Effector memory CD4-positive, alpha-beta T cell (primary cell): ENCODE measurements around the gene GSG1L.

Experiments
- DNase-seq, 3 donors: peaks; one replicate each; pipeline ENCODE4 v3.0.0-alpha.2; 2020
- H3K27ac ChIP-seq: 2 replicates; pipeline ENCODE4 v1.7.0; 2013; ENCODE audit warnings: mild to moderate bottlenecking, low read length, moderate library complexity; ENCODE audit not compliant: insufficient read depth, poor library complexity, severe bottlenecking
- H3K27me3 ChIP-seq: replicated peaks from 2 replicates; pipeline ENCODE4 v1.7.0; 2013; ENCODE audit warnings: mild to moderate bottlenecking, low read length; ENCODE audit not compliant: insufficient read depth, control insufficient read depth, poor library complexity, severe bottlenecking
- H3K36me3 ChIP-seq: 2 replicates; pipeline ENCODE4 v1.7.0; 2013; ENCODE audit warnings: mild to moderate bottlenecking, low read length, moderate library complexity; ENCODE audit not compliant: control insufficient read depth, insufficient read depth
- H3K4me1 ChIP-seq: 2 replicates; pipeline ENCODE4 v1.7.0; 2013; ENCODE audit warnings: low read length, mild to moderate bottlenecking; ENCODE audit not compliant: control insufficient read depth, insufficient read depth, poor library complexity, severe bottlenecking
- H3K4me3 ChIP-seq: 2 replicates; pipeline ENCODE4 v1.7.0; 2013; ENCODE audit warnings: low read length, low read depth, mild to moderate bottlenecking; ENCODE audit not compliant: insufficient read depth, poor library complexity, severe bottlenecking
- H3K9me3 ChIP-seq: 2 replicates; pipeline ENCODE4 v1.7.0; 2013; ENCODE audit warnings: mild to moderate bottlenecking, low read length, moderate library complexity; ENCODE audit not compliant: control insufficient read depth

Gene GSG1L

DNA sequence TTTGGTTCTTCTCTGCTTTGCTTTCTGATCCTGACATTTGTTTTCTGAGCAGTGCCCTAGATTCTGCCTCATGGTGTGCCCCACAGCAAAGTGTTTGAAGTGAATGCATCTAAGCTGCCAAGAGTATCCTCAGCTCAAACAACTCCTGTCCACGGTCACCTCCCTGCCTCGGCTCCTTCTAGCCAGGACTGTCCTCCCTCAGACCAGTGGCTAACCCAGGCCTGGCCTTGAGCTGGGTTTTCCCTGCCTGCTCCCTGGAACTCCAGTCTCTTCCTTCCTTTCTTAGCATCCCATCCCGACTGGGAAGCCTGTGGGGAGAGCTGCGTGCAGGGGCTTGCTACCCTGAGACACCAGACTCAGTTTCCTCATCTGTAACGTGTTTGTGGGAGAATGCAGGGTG, 256.5 kb downstream of the GSG1L start:
- DNase-seq: no peak
- H3K27ac ChIP-seq: no peak overlapping the region
- H3K4me3 ChIP-seq: no peak overlapping the region
- H3K4me1 ChIP-seq: no peaks in the 10 kb centered on the region
- peaks cover 5% of the 10 kb centered on the region for H3K27me3 ChIP-seq
- H3K36me3 ChIP-seq: no peaks in the 10 kb centered on the region
- H3K9me3 ChIP-seq: no peaks in the 10 kb centered on the region

DNA sequence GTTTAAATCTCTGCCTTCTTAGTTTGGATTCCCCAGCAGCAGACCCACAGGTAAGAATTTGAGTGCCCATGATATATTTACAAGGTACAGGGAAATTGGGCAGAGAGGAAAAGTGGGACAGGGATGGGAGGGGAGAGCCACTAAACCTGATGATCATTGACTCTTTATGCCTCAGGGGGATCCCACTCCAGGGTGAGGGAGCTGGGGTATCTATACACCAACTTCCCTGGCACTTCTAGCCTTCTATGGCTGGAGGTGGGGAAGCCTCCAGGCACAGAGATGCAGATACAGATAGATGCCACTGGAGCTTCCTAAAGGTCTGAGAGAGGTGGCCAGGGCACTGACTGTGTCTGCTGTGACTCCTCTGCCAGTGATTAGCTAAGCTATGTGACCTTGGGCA, 257.1 kb downstream of the GSG1L start:
- Histone ChIP-seq H3K4me3 (no peak overlapping the region), H3K27ac (no peak overlapping the region), H3K9me3 (no peaks in the 10 kb centered on the region), H3K4me1 (no peaks in the 10 kb centered on the region), H3K27me3 (peaks cover 5% of the 10 kb centered on the region), H3K36me3 (no peaks in the 10 kb centered on the region)
- no peak for DNase-seq

DNA sequence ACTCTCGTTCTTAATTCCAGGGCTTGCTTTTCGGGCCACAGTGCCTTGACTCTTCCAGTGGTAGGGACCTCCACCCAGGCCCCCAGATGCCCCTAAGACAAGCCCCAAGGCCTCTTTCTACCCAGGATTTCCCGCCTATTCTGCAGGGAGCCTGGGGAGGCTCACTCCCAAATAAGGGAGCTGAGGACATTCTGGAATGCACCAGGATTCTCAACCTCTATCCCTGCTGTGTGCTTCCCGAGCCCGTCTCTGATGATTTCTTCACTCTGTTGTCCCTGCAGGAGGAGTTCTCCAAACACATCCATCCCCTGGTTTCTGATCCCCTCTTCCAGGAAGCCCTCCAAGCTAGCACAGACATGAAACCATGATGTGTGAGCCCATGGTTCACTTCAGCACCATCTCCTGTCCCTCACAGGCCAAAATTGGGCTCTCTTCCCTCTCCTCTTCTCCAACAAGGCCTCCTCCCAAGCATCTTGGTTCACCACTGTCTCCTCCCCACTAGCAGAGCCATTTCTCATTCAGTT, 257.6 kb downstream of the GSG1L start:
- DNase-seq: no peak
- no peaks in the 10 kb centered on the region for H3K4me1 ChIP-seq
- H3K36me3 ChIP-seq: no peaks in the 10 kb centered on the region
- H3K27me3 ChIP-seq: peaks cover 5% of the 10 kb centered on the region
- H3K4me3 ChIP-seq: no peak overlapping the region
- H3K27ac ChIP-seq: no peak overlapping the region
- no peaks in the 10 kb centered on the region for H3K9me3 ChIP-seq

DNA sequence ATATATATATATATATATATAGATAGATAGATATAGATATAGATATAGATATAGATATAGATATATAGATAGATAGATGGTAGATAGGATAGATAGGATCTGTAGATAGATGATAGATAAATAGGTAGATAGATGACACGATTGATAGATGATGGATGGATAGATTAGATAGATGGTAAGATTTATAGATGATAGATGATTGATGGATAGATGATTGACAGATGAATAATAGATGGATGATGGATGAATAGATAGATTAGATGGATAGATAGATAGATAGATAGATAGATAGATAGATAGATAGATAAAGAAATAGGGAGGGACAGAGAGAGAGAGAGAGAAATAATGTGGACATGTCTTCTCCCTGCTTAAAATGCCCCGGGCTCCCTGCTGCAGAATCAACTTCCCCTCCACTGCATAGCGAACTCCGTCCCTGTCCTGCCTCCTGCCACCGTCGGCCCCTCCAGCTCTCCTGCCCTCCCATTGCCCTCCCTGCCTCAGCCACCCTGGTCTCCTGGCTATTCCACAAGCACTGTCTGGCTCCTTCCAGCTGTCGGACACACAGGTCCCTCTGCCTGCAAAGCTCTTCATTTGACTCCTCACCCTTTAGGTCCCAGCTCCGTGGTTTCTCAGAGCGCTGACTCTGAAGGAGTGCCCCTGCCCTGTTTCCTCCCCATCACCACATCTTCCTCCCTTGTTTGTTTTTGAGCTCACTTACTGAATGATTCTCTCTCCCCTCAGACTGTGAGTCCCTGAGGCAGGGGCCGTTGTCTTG, 259.6 kb downstream of the GSG1L start:
- Histone ChIP-seq H3K27ac (no peak overlapping the region), H3K4me3 (no peak overlapping the region), H3K4me1 (no peaks in the 10 kb centered on the region), H3K27me3 (peaks cover 5% of the 10 kb centered on the region), H3K36me3 (no peaks in the 10 kb centered on the region), H3K9me3 (no peaks in the 10 kb centered on the region)
- DNase-seq: no peak

DNA sequence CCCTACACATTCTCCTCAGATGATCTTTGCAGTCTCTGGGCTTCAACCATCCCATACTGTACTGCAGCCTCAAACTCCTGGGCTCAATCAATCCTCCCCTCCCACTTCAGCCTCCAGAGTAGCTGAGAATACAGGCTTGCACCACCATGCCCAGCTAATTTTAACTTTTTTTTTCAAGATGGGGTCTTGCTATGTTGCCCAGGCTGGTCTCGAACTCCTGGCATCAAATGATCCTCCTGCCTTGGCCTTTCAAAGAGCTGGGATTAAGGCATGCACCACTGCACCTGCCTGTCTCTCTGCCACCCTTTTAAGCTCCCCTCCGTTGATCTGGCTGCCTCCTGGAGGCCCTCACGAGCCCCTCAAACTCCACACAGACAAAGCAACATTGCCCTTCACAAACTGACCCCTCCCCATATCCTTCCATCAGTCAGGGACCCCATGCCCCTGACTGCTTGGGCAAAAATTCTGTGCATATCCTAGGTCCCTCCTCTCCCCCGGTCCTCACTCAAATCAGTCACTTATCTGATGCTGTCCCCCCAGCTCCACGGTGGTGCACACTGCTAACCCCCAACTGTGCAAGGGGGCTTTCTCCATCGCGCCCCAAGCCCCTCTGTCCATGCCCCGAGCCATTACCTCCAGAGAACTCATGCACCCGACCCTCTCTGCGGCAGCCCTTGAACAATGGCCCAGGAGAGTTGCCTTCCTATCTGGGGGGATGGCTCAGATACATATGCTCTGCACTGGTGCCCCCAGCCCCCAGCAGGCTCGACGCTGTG, 260.7 kb downstream of the GSG1L start:
- Histone ChIP-seq H3K4me3 (no peak overlapping the region), H3K27me3 (peaks cover 5% of the 10 kb centered on the region)

DNA sequence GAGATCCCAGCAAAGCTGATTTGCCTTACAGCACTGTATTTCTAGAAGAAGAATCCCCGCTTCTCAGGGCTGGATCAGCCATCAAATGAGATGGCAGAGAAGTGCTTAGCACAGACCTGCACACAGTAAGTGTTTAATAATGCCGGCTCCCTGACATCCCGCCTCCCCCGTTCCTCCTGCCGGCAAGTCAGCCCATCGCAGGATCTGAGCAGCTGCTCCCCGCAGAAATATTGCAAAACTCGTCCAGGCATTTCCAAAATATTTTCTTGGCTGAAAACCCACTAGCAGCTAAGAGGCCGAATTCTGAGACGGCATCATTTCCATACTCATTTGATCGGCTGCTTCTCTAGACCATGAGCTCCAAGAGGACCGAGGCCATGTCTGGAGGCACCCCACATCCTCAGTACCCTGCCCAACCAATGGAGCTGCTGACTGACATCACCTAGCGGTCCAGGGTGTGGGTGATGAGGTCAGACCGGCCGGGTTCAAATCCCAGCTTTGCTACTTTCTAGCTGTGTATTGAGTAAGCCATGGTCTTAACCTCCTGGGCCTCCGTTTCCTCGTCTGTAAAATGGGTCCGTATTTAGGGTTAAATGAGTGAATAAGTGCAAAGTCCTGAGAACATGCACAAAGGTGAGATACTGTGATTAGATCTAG, 262.1 kb downstream of the GSG1L start:
- H3K4me1 ChIP-seq: no peaks in the 10 kb centered on the region
- no peak for DNase-seq
- peaks cover 5% of the 10 kb centered on the region for H3K27me3 ChIP-seq
- H3K36me3 ChIP-seq: no peaks in the 10 kb centered on the region
- no peaks in the 10 kb centered on the region for H3K9me3 ChIP-seq
- H3K4me3 ChIP-seq: no peak overlapping the region
- no peak overlapping the region for H3K27ac ChIP-seq

More for the DNA sequence above, 260.7 kb downstream of the GSG1L start:
- H3K27ac ChIP-seq: no peak overlapping the region
- no peaks in the 10 kb centered on the region for H3K9me3 ChIP-seq
- no peak for DNase-seq
- no peaks in the 10 kb centered on the region for H3K36me3 ChIP-seq
- H3K4me1 ChIP-seq: no peaks in the 10 kb centered on the region

DNA sequence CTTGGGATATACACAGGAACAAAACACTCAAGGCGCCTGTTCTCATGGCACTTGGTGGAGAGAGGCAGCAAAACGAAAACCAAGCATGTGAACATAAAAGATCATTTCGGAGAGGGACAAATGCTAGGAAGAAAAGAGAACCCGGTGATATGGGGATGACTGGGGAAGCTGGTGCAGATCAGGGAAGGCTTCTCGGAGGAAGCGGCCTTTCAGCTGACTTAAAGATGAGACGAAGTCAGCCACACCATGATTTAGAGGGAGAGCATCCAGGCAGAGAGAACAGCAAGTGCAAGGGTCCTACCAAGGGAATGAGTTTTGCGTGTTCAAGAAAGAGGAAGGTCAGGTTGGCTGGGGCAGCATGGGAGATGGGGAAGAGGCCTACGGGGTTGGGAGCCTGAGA, 262.7 kb downstream of the GSG1L start:
- no peak overlapping the region for H3K4me3 ChIP-seq
- no peaks in the 10 kb centered on the region for H3K4me1 ChIP-seq
- no peak for DNase-seq
- H3K27ac ChIP-seq: no peak overlapping the region
- H3K36me3 ChIP-seq: no peaks in the 10 kb centered on the region
- peaks cover 5% of the 10 kb centered on the region for H3K27me3 ChIP-seq
- no peaks in the 10 kb centered on the region for H3K9me3 ChIP-seq

DNA sequence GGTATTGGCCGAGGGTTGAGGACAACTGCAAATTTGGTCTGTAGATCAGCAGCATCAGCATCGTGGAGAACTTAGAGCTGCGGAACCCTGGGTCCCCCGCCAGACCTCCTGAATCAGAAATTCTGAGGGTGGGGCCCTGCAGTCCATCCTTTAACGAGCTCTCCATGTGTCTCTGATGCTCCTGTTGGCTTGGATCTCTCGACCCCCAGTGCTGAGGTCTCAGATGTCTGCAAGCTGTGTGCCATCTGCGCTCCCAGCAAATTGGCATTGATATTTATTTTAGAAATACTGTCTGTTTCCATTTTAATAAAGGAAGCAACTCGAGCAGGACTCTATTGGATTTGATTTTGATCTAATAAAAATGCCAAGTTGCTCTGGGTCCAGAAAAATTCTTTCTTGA, 263.6 kb downstream of the GSG1L start:
- Histone ChIP-seq H3K4me3 (no peak overlapping the region), H3K36me3 (no peaks in the 10 kb centered on the region), H3K9me3 (no peaks in the 10 kb centered on the region), H3K27me3 (peaks cover 5% of the 10 kb centered on the region), H3K27ac (no peak overlapping the region), H3K4me1 (no peaks in the 10 kb centered on the region)
- no peak for DNase-seq

DNA sequence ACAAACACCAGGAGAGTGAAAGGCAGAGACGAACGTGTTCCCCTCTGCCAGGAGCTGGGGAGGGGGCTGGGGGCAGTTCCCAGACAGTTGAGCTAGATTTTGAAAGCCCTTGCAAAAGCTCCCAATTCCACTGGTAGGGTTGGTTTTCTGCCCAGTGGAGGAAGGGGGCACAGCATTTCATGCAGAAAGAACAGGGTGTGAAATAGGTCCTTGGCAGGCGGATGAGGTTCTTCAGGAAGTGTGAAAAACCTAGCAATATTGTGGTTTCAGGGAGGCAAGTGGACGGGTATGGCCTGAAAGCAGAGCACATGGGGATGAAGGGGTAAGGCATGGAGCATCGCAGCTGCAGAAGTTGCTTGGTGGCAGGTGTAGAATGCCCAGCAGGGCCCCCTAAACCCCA, 265.3 kb downstream of the GSG1L start:
- DNase-seq: no peak

More for the DNA sequence above, 265.3 kb downstream of the GSG1L start:
- Histone ChIP-seq H3K4me3 (no peak overlapping the region), H3K4me1 (no peaks in the 10 kb centered on the region), H3K27ac (no peak overlapping the region), H3K36me3 (no peaks in the 10 kb centered on the region), H3K9me3 (no peaks in the 10 kb centered on the region), H3K27me3 (peaks cover 3% of the 10 kb centered on the region)
